T-helper 1 cell (primary cell): Measurements from ENCODE around the gene ATRNL1.
"Not testable (repeated sequence)": the region's sequence is repeated elsewhere in the genome, so short reads cannot be mapped to it uniquely, and the experiment has no call there.

ENCODE experiments used
- DNase-seq, 5 donors: peaks; one replicate each; pipeline ENCODE4 v3.0.0-alpha.2; 2012 to 2020

Gene ATRNL1

DNA sequence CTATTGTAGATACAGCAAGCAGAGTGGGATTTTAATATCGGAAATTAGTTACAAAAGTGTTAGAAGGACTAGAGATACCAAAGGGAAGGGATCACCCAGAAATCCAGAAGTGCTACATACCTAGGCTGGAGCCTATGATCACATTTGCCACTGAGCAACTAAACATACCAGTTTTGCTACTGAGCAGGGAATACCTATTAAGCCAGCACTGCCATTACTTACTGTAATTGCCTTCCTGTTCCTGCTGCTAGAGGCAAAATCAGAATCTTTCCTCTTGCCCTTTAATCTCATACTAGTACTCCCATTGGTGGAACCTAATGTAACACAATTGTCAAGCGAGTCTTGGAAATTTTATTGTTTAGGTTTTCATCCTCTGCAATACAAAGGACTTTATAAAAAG lies 121.7 kb downstream of the ATRNL1 start:
- no peak for DNase-seq

- DNase-seq = no peak
These were observed 126.0 kb downstream of the ATRNL1 start for GRCh38 chr10:115219203-115219602.

GRCh38 chr10:115222039-115222438 lies 128.9 kb downstream of the ATRNL1 start:
- DNase-seq = no peak

- DNase-seq = no peak
These were observed 146.6 kb downstream of the ATRNL1 start for GRCh38 chr10:115239761-115240160.

DNA sequence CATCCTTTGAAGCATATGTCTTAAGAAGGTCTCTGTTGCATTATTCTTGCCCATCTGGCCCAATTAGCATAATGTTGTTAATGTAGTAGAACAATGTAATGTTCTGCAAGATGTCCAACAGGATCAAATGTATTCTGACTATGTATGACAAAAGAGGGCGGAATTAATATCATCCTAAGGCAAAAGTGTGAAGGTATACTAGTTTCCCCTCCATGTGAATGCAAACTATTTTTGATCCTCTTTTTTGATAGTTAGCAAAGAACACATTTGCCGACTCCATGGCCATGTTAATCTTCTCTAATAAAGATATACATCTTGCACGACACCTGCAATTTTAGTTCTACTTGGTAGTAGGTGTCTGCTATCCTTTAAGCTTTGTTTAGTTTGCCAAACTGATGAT lies 157.6 kb downstream of the ATRNL1 start:
- DNase-seq = no peak

- not testable (repeated sequence) for DNase-seq
These were observed 160.6 kb downstream of the ATRNL1 start for GRCh38 chr10:115253765-115254164.

DNA sequence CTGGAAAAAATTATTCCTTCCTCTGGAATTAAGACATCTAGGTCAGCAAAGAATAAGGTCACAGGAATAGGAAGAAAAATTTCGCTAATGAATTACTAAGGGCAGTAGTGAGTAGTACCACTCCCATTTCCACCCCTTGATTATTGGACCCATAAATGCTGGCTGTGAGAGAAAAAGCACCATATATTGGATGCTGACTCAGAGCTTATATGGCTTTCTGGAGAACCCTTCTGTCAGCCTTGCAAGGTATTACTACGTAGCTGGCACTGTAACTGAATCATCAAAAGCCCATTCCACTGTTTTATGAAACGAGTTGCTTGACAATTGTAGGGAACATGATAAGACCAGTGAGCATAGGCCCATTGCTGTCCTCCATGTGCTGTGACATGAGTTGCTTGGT lies 179.3 kb downstream of the ATRNL1 start:
- DNase-seq = no peak

DNA sequence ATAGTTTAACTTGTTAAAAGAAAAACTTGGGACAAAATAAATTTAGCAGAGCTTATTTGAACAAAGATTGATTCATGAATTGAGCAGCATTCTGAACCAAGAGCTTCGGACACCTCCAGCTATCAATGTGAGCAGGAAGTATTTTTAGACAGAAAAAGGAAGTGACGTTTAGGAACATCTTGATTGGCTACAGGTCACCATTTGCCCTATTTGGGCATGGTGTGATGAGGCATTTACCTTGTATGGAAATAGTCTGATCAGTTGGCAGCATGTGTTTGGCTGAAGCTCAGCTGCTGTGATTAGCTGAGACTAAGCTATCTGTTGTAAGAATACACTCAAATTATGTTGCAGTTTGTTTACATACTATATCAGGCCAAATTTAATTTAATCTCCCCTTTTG lies 185.1 kb downstream of the ATRNL1 start:
- DNase-seq = no peak

DNA sequence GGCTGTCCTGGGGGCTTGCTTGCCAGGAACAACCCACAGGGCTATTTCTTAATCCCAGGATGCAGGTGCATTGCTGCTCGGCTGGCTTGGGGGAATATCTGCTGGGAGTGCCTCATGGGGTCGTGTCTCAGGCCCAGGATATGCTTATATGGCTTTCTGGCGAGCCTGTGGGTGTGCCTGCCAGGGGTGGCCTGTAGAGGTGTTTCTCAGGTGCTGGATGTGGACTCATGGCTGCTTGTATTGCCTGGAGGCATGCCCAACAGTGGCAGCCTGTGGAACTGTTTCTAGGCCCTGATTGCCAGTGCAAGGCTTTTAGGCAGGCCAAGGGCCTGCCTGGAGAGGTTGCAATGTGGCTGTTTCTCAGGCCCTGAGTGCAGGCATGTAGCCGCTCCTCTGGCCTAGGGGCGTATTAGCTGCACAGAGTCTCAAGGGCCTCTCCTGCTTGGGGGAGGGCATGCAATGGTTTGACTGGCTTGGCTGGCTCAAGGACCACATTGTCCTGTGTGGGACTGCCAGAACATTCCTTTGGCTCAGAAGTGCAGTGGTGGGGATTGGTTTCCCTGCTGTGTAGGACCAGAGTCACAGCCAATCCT lies 202.1 kb downstream of the ATRNL1 start:
- no peak for DNase-seq

- no peak for DNase-seq
These were observed 206.9 kb downstream of the ATRNL1 start for GRCh38 chr10:115300080-115300479.

DNA sequence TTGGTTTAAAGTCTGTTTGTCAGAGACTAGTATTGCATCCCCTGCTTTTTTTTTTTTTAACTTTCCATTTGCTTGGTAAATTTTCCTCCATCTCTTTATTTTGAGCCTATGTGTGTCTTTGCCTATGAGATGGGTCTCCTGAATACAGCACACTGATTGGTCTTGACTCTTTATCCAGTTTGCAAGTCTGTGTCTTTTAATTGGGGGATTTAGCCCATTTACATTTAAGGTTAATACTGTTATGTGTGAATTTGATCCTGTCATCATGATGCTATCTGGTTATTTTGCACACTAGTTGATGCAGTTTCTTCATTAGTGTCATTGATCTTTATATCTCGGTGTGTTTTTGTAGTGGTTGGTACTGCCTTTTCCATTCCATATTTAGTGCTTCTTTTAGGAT lies 226.5 kb downstream of the ATRNL1 start:
- not testable (repeated sequence) for DNase-seq

DNA sequence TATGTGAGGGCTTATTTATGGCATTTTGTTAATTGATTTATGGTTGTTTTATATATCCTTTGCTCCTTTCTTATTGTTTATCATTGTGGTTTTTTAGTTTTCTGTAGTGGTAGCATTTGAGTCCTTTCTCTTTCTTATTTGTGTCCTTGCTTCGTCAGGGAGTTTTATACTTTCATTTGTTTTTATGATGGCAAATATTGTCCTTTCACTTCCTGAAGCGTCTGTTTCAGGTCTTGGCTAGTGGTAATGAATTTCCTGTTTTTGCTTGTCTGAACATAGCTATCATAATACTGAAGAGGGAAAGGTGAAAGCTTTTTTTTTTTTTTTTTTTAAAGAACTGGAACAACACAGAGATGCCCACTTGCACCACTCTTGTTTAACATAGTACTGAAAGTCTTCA lies 228.2 kb downstream of the ATRNL1 start:
- no peak for DNase-seq

DNA sequence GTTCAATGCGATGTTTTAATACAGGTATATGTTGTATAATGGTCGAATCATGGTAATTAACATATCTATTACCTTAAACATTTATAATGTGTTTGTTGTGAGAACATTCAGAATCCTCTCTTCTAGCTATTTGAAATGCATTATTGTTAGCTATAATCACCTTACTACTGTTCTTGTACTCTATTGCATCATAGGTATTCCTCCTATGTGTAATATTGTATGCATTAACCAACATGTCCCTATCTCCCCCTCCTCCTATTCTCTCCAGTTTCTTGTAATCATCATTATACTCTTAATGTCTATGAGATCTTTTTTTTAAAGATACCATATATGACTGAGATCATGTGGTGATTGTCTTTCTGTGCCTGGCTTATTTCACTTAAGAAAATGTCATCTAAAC lies 235.2 kb downstream of the ATRNL1 start:
- no peak for DNase-seq

DNA sequence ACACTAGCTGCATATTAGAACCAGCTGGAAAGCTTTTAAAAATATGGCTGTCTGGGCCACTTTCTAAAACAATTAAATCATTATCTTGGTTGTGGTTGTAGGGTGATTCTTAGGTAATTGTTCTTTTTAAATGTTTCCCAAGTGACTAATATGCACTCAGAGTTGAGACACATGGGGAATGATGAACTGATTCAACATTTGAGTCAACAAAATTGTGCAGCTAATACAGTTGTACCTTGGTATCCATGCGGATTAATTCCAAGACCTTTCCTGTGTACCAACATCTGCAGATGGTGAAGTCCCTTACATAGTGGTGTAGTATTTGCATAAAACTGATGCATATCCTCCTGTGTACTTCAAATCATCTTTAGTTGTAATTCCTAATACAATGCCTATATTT lies 242.2 kb downstream of the ATRNL1 start:
- no peak for DNase-seq

- peak in 1 of 5 donors; percentile 36 for DNase-seq
These were observed 262.1 kb downstream of the ATRNL1 start for GRCh38 chr10:115355162-115355760.

DNA sequence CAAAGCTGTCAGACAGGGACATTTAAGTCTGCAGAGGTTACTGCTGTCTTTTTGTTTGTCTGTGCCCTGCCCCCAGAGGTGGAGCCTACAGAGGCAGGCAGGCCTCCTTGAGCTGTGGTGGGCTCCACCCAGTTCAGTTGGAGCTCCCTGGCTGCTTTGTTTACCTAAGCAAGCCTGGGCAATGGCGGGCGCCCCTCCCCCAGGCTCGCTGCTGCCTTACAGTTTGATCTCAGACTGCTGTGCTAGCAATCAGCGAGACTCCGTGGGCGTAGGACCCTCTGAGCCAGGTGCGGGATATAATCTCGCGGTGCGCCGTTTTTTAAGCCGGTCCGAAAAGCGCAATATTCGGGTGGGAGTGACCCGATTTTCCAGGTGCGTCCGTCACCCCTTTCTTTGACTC lies 274.8 kb downstream of the ATRNL1 start:
- not testable (repeated sequence) for DNase-seq

DNA sequence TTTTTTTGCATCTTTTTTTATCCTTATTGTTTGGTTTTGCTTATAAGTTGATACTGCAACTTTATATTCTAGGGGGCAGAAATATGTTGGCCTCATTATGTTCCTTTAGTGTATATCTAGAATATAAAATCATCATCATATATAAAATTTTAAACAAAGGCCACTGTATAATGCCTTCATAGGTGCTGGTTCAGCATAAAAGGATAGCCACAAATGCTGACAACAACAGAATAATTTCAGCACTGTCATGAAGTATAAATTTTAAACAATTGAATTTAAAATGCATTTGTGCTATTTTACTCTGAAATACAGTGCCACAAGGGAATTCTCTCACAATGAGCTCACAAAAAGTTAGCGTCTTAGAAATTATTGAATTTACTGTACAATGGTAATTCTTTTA lies 285.9 kb downstream of the ATRNL1 start:
- DNase-seq = no peak

GRCh38 chr10:115384665-115385064 lies 291.5 kb downstream of the ATRNL1 start:
- DNase-seq = no peak

- DNase-seq = no peak
These were observed 297.4 kb downstream of the ATRNL1 start for GRCh38 chr10:115390607-115391006.

DNA sequence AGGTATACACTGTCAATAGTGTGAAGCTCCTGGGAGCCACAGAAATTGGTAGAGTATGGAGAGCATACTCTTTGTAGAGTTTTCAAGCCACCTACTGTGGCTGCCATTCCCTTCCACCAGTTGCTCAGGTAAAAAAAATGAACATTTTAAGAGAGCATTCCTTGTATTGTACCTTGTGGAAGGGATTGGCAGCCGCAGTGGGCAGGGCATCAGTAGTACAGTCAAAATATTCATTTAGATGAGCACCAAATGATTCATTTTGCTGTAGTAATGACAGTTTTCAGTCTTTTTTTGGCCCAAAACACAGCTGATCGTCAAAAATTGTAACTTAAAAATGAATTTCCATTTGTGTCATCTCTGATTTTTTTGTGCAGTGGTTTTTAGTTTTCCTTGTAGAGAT lies 304.9 kb downstream of the ATRNL1 start:
- no peak for DNase-seq

DNA sequence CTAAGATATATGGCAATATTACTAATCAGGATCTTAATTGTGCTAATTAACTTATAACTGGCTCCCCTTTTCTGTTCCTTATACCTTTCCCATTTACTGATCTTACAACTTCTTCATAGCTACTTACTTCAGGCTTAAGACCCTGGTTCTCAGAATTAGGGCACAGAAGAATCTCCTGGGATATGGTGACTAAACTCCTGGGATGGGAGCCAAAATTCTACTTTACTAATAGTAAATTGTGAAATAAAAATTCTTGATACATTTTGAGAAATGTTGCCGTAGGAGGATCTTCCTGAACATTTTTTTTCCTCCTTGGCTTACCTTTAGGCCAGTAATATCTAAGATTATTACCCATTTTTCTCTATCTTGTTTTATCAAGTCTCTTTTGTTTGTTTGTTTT lies 309.5 kb downstream of the ATRNL1 start:
- no peak for DNase-seq

DNA sequence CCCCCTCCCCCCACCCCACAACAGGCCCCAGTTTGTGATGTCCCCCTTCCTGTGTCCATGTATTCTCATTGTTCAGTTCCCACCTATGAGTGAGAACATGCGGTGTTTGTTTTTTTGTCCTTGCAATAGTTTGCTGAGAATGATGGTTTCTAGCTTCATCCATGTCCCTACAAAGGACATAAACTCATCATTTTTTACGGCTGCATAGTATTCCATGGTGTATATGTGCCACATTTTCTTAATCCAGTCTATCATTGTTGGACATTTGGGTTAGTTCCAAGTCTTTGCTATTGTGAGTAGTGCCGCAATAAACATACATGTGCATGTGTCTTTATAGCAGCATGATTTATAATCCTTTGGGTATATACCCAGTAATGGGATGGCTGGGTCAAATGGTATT lies 312.7 kb downstream of the ATRNL1 start:
- DNase-seq = not testable (repeated sequence)

- no peak for DNase-seq
These were observed 316.2 kb downstream of the ATRNL1 start for GRCh38 chr10:115409347-115409746.

DNA sequence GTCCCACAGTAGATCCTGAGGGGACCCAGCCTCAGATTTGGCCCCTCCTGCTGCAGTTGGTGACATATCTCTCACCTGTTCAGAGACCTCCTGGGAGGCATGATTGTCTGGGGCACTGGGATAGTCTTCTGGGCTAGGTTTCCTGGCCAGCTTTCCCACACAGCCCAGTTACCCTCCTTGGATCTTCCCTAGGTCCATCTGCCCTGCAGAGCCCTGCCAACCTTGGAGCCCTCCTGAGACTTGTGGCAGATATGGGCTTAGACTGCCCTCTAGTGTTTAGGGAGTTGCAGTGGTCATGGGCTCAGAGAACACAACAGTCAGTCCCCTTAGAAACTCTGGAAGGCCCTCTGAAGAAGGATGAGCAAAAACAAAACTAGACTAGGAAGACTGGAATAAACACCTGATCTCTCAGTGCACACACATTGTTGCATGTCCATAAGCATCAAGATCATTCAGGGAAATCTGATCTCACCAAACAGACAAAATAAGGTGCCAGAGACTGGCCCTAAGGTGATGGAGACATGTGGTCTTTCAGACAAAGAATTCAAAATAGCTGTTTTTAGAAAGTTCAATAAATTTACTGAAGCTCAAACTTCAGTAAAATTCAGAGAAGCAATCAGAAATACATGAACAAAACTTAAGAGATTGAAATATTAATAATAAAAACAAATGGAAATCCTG lies 324.6 kb downstream of the ATRNL1 start:
- peak in 1 of 5 donors; percentile 4 for DNase-seq

DNA sequence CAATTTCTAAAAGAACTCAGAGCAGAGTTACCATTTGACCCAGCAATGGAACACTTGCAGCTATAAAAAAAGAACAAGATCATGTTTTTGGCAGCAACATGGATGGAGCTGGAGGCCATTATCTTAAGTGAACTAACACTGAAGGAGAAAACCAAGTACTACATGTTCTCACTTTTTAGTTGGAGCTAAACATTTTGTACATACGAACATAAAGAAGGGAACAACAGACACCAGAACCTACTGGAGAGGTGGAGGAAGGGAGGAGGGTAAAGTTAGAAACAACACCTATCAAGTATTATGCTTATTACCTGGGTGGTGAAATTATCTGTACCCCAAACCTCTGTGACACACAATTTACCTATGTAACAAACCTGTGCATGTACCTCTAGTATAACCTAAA lies 329.5 kb downstream of the ATRNL1 start:
- DNase-seq = no peak
